ENCODE measurements around the gene MBD3L2B. TPM values are rescaled to one million over a fixed set of nuclear protein-coding genes. Genes with fewer than 3 reads are reported as not detected.
"Not testable (repeated sequence)": the region's sequence is repeated elsewhere in the genome, so short reads cannot be mapped to it uniquely, and the experiment has no call there.

The MBD3L2B gene
- polyA plus RNA-seq, 1 donor (not counting 4 experiments of a cell fraction or from before 2014, with no cell fraction given): not detected

DNA sequence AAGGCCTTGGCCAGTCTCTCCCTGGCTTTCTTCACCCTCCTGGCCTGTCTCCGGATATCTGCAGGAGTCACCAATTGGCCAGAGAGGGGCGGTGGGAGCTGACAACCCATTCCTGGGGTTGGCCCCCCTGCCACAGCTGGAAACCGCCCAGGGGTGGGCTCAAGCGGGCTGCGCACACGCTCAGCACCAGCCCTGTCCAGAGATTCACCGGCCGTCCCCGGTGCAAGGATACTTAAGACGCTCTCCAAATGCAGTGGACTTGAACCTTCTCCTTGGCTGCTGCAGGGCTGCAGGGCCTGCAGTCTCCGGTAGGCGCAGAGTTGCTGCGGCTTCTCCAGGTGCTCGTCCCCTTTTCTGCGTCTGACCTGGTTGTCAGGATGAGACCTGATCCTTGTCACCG lies 35.1 kb upstream of the MBD3L2B start:
- H3K27me3 ChIP-seq (ENCODE audit: control insufficient read depth, extremely low read depth, insufficient read depth, low read length); H3K36me3 ChIP-seq (ENCODE audit: control insufficient read depth in 2 of 2, extremely low read depth in 1 of 2, insufficient read depth in 2 of 2, low read length in 2 of 2); dilution Hi-C loops (cut with MboI; ENCODE audit: extremely low pct_ligation_motif_present, low sequenced_read_pairs); H3K4me1 ChIP-seq (ENCODE audit: control insufficient read depth, extremely low read depth, insufficient read depth, low read length); H3K9ac ChIP-seq (ENCODE audit: control insufficient read depth, extremely low read depth, insufficient read depth, low read length); H3K9me1 ChIP-seq (ENCODE audit: control insufficient read depth, extremely low read depth, insufficient read depth, low read length); DNase-seq (ENCODE audit: low read depth, low spot score); H3K9me3 ChIP-seq (ENCODE audit: control insufficient read depth, low read depth, low read length); H2AFZ ChIP-seq (ENCODE audit: control insufficient read depth, low read length); FAIRE-seq; H3K79me2 ChIP-seq (ENCODE audit: control insufficient read depth, insufficient read depth, low read length); H3K4me2 ChIP-seq (ENCODE audit: control insufficient read depth, extremely low read depth, insufficient read depth, low read depth, low read length); H3K4me3 ChIP-seq (ENCODE audit: control insufficient read depth in 2 of 3, extremely low read depth in 1 of 3, insufficient read depth in 2 of 3, low read depth in 1 of 3, low read length in 3 of 3); H3K27ac ChIP-seq (ENCODE audit: control insufficient read depth, insufficient read depth, low read length); H4K20me1 ChIP-seq (ENCODE audit: control insufficient read depth, extremely low read depth, insufficient read depth, low read length): not testable (repeated sequence)

DNA sequence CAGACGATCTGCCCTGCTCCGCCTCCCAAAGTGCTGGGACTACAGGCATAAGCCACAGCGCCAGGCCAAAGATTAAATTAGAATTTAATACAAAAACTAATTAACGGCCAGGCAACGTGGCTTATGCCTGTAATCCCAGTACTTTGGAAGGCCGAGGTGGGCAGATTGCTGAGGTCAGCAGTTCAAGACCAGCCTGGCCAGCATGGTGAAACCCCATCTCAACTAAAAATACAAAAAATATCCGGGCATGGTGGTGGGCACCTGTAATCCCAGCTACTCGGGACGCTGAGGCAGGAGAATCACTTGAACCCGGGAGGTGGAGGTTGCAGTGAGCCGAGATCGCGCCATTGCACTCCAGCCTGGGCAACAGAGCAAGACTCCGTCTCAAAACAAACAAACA lies 34.4 kb upstream of the MBD3L2B start:
- H3K79me2 ChIP-seq (ENCODE audit: control insufficient read depth, insufficient read depth, low read length); H3K9me1 ChIP-seq (ENCODE audit: control insufficient read depth, extremely low read depth, insufficient read depth, low read length); H3K27ac ChIP-seq (ENCODE audit: control insufficient read depth, insufficient read depth, low read length); H2AFZ ChIP-seq (ENCODE audit: control insufficient read depth, low read length); H3K27me3 ChIP-seq (ENCODE audit: control insufficient read depth, extremely low read depth, insufficient read depth, low read length); H3K9me3 ChIP-seq (ENCODE audit: control insufficient read depth, low read depth, low read length); H3K4me1 ChIP-seq (ENCODE audit: control insufficient read depth, extremely low read depth, insufficient read depth, low read length); H3K9ac ChIP-seq (ENCODE audit: control insufficient read depth, extremely low read depth, insufficient read depth, low read length); DNase-seq (ENCODE audit: low read depth, low spot score); dilution Hi-C loops (cut with MboI; ENCODE audit: extremely low pct_ligation_motif_present, low sequenced_read_pairs); H3K36me3 ChIP-seq (ENCODE audit: control insufficient read depth in 2 of 2, extremely low read depth in 1 of 2, insufficient read depth in 2 of 2, low read length in 2 of 2); FAIRE-seq; H4K20me1 ChIP-seq (ENCODE audit: control insufficient read depth, extremely low read depth, insufficient read depth, low read length); H3K4me3 ChIP-seq (ENCODE audit: control insufficient read depth in 2 of 3, extremely low read depth in 1 of 3, insufficient read depth in 2 of 3, low read depth in 1 of 3, low read length in 3 of 3); H3K4me2 ChIP-seq (ENCODE audit: control insufficient read depth, extremely low read depth, insufficient read depth, low read depth, low read length): not testable (repeated sequence)

DNA sequence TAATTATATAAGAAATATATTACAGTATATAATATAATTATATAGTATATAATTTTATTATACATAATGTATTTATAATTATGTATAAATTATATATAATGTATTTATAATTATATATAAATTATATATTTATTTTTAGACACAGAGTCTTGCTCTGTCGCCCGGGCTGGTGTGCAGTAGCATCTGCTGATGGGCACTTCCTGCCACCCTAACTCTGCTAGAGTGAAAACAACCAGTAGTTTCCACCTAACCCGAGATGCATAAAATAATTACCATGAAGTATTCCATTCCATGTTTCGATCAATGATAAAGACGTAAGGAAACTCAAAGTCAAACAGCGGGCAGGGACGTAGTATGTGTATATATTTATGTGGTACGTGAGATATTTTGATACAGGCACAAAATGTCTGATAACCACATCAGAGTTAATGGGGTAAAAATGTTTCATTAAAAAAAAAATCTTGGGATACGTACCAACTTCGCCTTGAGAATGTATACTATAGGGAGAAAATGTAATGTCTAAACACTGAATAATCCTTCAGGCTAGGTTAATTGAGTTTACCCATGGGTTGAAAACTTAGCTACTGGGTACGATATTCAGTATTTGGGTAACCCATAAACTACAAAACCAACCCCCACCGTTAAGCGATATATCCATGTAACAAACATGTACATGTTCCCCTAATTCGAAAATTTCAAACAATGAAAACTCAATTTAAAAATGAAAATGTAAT lies 33.6 kb upstream of the MBD3L2B start:
- H4K20me1 ChIP-seq (ENCODE audit: control insufficient read depth, extremely low read depth, insufficient read depth, low read length); H3K27me3 ChIP-seq (ENCODE audit: control insufficient read depth, extremely low read depth, insufficient read depth, low read length); DNase-seq (ENCODE audit: low read depth, low spot score); H3K9ac ChIP-seq (ENCODE audit: control insufficient read depth, extremely low read depth, insufficient read depth, low read length); H3K79me2 ChIP-seq (ENCODE audit: control insufficient read depth, insufficient read depth, low read length); H3K27ac ChIP-seq (ENCODE audit: control insufficient read depth, insufficient read depth, low read length); H3K4me3 ChIP-seq (ENCODE audit: control insufficient read depth in 2 of 3, extremely low read depth in 1 of 3, insufficient read depth in 2 of 3, low read depth in 1 of 3, low read length in 3 of 3); FAIRE-seq; H3K36me3 ChIP-seq (ENCODE audit: control insufficient read depth in 2 of 2, extremely low read depth in 1 of 2, insufficient read depth in 2 of 2, low read length in 2 of 2); H2AFZ ChIP-seq (ENCODE audit: control insufficient read depth, low read length); H3K9me3 ChIP-seq (ENCODE audit: control insufficient read depth, low read depth, low read length); H3K9me1 ChIP-seq (ENCODE audit: control insufficient read depth, extremely low read depth, insufficient read depth, low read length); H3K4me2 ChIP-seq (ENCODE audit: control insufficient read depth, extremely low read depth, insufficient read depth, low read depth, low read length); dilution Hi-C loops (cut with MboI; ENCODE audit: extremely low pct_ligation_motif_present, low sequenced_read_pairs); H3K4me1 ChIP-seq (ENCODE audit: control insufficient read depth, extremely low read depth, insufficient read depth, low read length): not testable (repeated sequence)

DNA sequence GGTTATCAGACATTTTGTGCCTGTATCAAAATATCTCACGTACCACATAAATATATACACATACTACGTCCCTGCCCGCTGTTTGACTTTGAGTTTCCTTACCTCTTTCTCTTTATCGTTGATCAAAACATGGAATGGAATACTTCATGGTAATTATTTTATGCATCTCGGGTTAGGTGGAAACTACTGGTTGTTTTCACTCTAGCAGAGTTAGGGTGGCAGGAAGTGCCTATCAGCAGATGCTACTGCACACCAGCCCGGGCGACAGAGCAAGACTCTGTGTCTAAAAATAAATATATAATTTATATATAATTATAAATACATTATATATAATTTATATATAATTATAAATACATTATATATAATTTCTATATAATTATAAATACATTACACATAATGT lies 31.7 kb upstream of the MBD3L2B start:
- H3K9me3 ChIP-seq (ENCODE audit: control insufficient read depth, low read depth, low read length); H3K36me3 ChIP-seq (ENCODE audit: control insufficient read depth in 2 of 2, extremely low read depth in 1 of 2, insufficient read depth in 2 of 2, low read length in 2 of 2); DNase-seq (ENCODE audit: low read depth, low spot score); H3K9ac ChIP-seq (ENCODE audit: control insufficient read depth, extremely low read depth, insufficient read depth, low read length); H3K4me2 ChIP-seq (ENCODE audit: control insufficient read depth, extremely low read depth, insufficient read depth, low read depth, low read length); H4K20me1 ChIP-seq (ENCODE audit: control insufficient read depth, extremely low read depth, insufficient read depth, low read length); H3K27ac ChIP-seq (ENCODE audit: control insufficient read depth, insufficient read depth, low read length); H2AFZ ChIP-seq (ENCODE audit: control insufficient read depth, low read length); H3K79me2 ChIP-seq (ENCODE audit: control insufficient read depth, insufficient read depth, low read length); dilution Hi-C loops (cut with MboI; ENCODE audit: extremely low pct_ligation_motif_present, low sequenced_read_pairs); H3K27me3 ChIP-seq (ENCODE audit: control insufficient read depth, extremely low read depth, insufficient read depth, low read length); H3K4me3 ChIP-seq (ENCODE audit: control insufficient read depth in 2 of 3, extremely low read depth in 1 of 3, insufficient read depth in 2 of 3, low read depth in 1 of 3, low read length in 3 of 3); H3K9me1 ChIP-seq (ENCODE audit: control insufficient read depth, extremely low read depth, insufficient read depth, low read length); FAIRE-seq; H3K4me1 ChIP-seq (ENCODE audit: control insufficient read depth, extremely low read depth, insufficient read depth, low read length): not testable (repeated sequence)

DNA sequence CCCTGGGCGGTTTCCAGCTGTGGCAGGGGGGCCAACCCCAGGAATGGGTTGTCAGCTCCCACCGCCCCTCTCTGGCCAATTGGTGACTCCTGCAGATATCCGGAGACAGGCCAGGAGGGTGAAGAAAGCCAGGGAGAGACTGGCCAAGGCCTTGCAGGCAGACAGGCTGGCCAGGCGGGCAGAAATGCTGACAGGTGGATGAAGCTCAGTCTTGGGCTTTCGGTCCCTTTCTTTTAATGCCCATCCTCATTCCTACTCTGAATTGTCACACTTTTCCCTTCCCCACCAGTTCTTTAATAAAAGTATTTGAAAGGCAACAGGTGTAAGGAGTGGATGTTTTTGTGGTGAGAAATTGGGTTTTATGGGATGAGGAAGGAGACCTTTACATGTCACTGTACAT lies 30.2 kb upstream of the MBD3L2B start:
- FAIRE-seq; H3K4me2 ChIP-seq (ENCODE audit: control insufficient read depth, extremely low read depth, insufficient read depth, low read depth, low read length); H3K27ac ChIP-seq (ENCODE audit: control insufficient read depth, insufficient read depth, low read length); DNase-seq (ENCODE audit: low read depth, low spot score); H2AFZ ChIP-seq (ENCODE audit: control insufficient read depth, low read length); H3K9me3 ChIP-seq (ENCODE audit: control insufficient read depth, low read depth, low read length); H3K4me1 ChIP-seq (ENCODE audit: control insufficient read depth, extremely low read depth, insufficient read depth, low read length); H3K79me2 ChIP-seq (ENCODE audit: control insufficient read depth, insufficient read depth, low read length); H3K27me3 ChIP-seq (ENCODE audit: control insufficient read depth, extremely low read depth, insufficient read depth, low read length); H4K20me1 ChIP-seq (ENCODE audit: control insufficient read depth, extremely low read depth, insufficient read depth, low read length); H3K36me3 ChIP-seq (ENCODE audit: control insufficient read depth in 2 of 2, extremely low read depth in 1 of 2, insufficient read depth in 2 of 2, low read length in 2 of 2); H3K4me3 ChIP-seq (ENCODE audit: control insufficient read depth in 2 of 3, extremely low read depth in 1 of 3, insufficient read depth in 2 of 3, low read depth in 1 of 3, low read length in 3 of 3); H3K9ac ChIP-seq (ENCODE audit: control insufficient read depth, extremely low read depth, insufficient read depth, low read length); dilution Hi-C loops (cut with MboI; ENCODE audit: extremely low pct_ligation_motif_present, low sequenced_read_pairs); H3K9me1 ChIP-seq (ENCODE audit: control insufficient read depth, extremely low read depth, insufficient read depth, low read length): not testable (repeated sequence)

All from keratinocyte (primary cell).